ENCODE data around the gene OIT3.

OIT3 gene

GRCh38 chr10:72879245-72879644 is 14.3 kb upstream of the OIT3 start:
- Histone ChIP-seq H3K9ac (ENCODE audit: low read length in 2 of 2) (no peak overlapping the region), H3K4me1 (ENCODE audit: control insufficient read depth, insufficient read depth, low read length) (no peaks in the 10 kb centered on the region), H3K9me3 (ENCODE audit: control insufficient read depth in 2 of 2, low read length in 2 of 2) (no peaks in the 10 kb centered on the region), H3K36me3 (ENCODE audit: control insufficient read depth in 2 of 2, insufficient read depth in 2 of 2, low read length in 2 of 2) (no peaks in the 10 kb centered on the region), H3K27ac (ENCODE audit: low read length) (no peak overlapping the region), H3K4me3 (ENCODE audit: low read length in 2 of 2) (no peak overlapping the region), H3K27me3 (ENCODE audit: control insufficient read depth in 1 of 2, insufficient read depth in 2 of 2, low read length in 2 of 2) (no peaks in the 10 kb centered on the region)

DNA sequence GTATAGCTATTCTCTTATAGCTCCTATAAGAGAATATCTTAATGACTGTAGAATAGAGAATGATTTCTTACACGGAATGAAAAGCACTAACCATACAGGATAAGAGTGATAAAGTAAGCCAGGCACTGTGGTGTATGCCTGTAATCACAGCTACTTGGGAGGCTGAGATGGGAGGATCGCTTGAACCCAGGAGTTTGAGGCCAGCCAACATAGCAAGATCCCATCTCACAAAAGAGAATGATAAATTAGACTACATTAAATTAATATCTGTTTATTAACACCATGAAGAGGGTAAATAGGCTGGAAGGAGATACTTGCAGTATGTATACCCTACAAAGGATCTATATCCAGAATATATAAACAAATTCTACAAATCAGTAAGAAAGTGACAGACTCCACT is 12.2 kb upstream of the OIT3 start:
- H3K9ac ChIP-seq (ENCODE audit: low read length in 2 of 2): no peak overlapping the region
- no peaks in the 10 kb centered on the region for H3K4me1 ChIP-seq (ENCODE audit: control insufficient read depth, insufficient read depth, low read length)
- no peak overlapping the region for H3K27ac ChIP-seq (ENCODE audit: low read length)

DNA sequence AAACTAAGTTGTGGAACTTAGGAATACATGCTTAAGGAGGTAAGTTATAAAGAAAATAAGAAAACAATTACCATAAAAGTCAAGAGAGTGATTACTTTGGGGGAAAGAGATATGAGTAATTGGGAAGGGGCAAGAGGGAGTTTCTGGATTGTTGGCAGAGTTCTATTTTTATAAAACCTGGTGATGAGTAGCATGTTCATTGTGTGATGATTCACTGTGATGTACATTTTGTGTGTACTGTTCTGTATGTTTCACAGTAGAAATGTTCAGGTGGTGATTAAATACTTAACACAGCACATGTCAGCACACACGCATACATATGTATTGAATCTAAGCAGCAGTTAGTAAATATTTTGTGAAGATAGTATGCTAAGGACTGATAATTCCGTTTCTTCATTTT is 9.7 kb upstream of the OIT3 start:
- Histone ChIP-seq H3K27ac (ENCODE audit: low read length) (no peak overlapping the region), H3K27me3 (ENCODE audit: control insufficient read depth in 1 of 2, insufficient read depth in 2 of 2, low read length in 2 of 2) (no peaks in the 10 kb centered on the region), H3K9me3 (ENCODE audit: control insufficient read depth in 2 of 2, low read length in 2 of 2) (no peaks in the 10 kb centered on the region), H3K4me1 (ENCODE audit: control insufficient read depth, insufficient read depth, low read length) (no peaks in the 10 kb centered on the region), H3K4me3 (ENCODE audit: low read length in 2 of 2) (no peak overlapping the region), H3K36me3 (ENCODE audit: control insufficient read depth in 2 of 2, insufficient read depth in 2 of 2, low read length in 2 of 2) (peaks cover 6 to 15% of the 10 kb centered on the region in 2 donors), H3K9ac (ENCODE audit: low read length in 2 of 2) (no peak overlapping the region)

More for the DNA sequence above, 12.2 kb upstream of the OIT3 start:
- no peaks in the 10 kb centered on the region for H3K27me3 ChIP-seq (ENCODE audit: control insufficient read depth in 1 of 2, insufficient read depth in 2 of 2, low read length in 2 of 2)
- peaks cover 0 to 5% of the 10 kb centered on the region in 2 donors for H3K36me3 ChIP-seq (ENCODE audit: control insufficient read depth in 2 of 2, insufficient read depth in 2 of 2, low read length in 2 of 2)
- no peaks in the 10 kb centered on the region for H3K9me3 ChIP-seq (ENCODE audit: control insufficient read depth in 2 of 2, low read length in 2 of 2)
- H3K4me3 ChIP-seq (ENCODE audit: low read length in 2 of 2): no peak overlapping the region

GRCh38 chr10:72885953-72886352 is 7.6 kb upstream of the OIT3 start:
- no peak overlapping the region for H3K9ac ChIP-seq (ENCODE audit: low read length in 2 of 2)
- H3K36me3 ChIP-seq (ENCODE audit: control insufficient read depth in 2 of 2, insufficient read depth in 2 of 2, low read length in 2 of 2): peaks cover 6 to 15% of the 10 kb centered on the region in 2 donors
- no peak overlapping the region for H3K4me3 ChIP-seq (ENCODE audit: low read length in 2 of 2)
- H3K4me1 ChIP-seq (ENCODE audit: control insufficient read depth, insufficient read depth, low read length): no peaks in the 10 kb centered on the region
- H3K27me3 ChIP-seq (ENCODE audit: control insufficient read depth in 1 of 2, insufficient read depth in 2 of 2, low read length in 2 of 2): no peaks in the 10 kb centered on the region
- H3K9me3 ChIP-seq (ENCODE audit: control insufficient read depth in 2 of 2, low read length in 2 of 2): no peaks in the 10 kb centered on the region
- no peak overlapping the region for H3K27ac ChIP-seq (ENCODE audit: low read length)

- H3K4me1 ChIP-seq (ENCODE audit: control insufficient read depth, insufficient read depth, low read length): no peaks in the 10 kb centered on the region
- H3K36me3 ChIP-seq (ENCODE audit: control insufficient read depth in 2 of 2, insufficient read depth in 2 of 2, low read length in 2 of 2): peaks cover 6 to 15% of the 10 kb centered on the region in 2 donors
- H3K4me3 ChIP-seq (ENCODE audit: low read length in 2 of 2): no peak overlapping the region
- no peaks in the 10 kb centered on the region for H3K27me3 ChIP-seq (ENCODE audit: control insufficient read depth in 1 of 2, insufficient read depth in 2 of 2, low read length in 2 of 2)
- no peak overlapping the region for H3K27ac ChIP-seq (ENCODE audit: low read length)
- no peak overlapping the region for H3K9ac ChIP-seq (ENCODE audit: low read length in 2 of 2)
- no peaks in the 10 kb centered on the region for H3K9me3 ChIP-seq (ENCODE audit: control insufficient read depth in 2 of 2, low read length in 2 of 2)
These were observed 6.9 kb upstream of the OIT3 start for GRCh38 chr10:72886621-72887020.

GRCh38 chr10:72887043-72887442 is 6.5 kb upstream of the OIT3 start:
- H3K27ac ChIP-seq (ENCODE audit: low read length): no peak overlapping the region
- H3K4me3 ChIP-seq (ENCODE audit: low read length in 2 of 2): no peak overlapping the region
- H3K9ac ChIP-seq (ENCODE audit: low read length in 2 of 2): no peak overlapping the region
- H3K4me1 ChIP-seq (ENCODE audit: control insufficient read depth, insufficient read depth, low read length): no peaks in the 10 kb centered on the region
- H3K9me3 ChIP-seq (ENCODE audit: control insufficient read depth in 2 of 2, low read length in 2 of 2): no peaks in the 10 kb centered on the region
- H3K36me3 ChIP-seq (ENCODE audit: control insufficient read depth in 2 of 2, insufficient read depth in 2 of 2, low read length in 2 of 2): peaks cover 6 to 15% of the 10 kb centered on the region in 2 donors
- H3K27me3 ChIP-seq (ENCODE audit: control insufficient read depth in 1 of 2, insufficient read depth in 2 of 2, low read length in 2 of 2): no peaks in the 10 kb centered on the region

DNA sequence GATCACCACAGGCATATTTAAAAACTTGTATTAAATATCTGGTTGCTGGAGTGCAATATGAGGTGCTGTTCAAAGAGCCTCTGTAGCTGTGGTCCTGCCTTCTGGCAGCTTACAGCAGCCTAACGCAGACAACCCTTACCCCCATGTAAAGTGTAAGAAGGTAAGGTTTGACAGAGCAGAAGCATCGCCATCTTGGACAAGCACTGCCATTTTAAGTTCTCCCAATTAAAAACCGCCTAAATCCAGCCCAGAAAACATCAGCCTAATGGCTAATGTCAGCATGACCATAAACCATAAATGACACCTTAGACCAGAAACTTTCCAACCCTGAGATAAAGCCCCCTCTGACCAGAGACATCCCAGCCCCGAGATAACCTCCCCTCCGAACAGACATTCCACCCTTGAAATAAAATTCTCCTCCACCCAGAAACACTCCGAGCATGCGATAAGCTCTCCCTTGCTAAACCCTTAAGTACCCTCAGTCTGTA is 5.3 kb upstream of the OIT3 start:
- H3K9me3 ChIP-seq (ENCODE audit: control insufficient read depth in 2 of 2, low read length in 2 of 2): no peaks in the 10 kb centered on the region
- H3K4me3 ChIP-seq (ENCODE audit: low read length in 2 of 2): no peak overlapping the region
- H3K4me1 ChIP-seq (ENCODE audit: control insufficient read depth, insufficient read depth, low read length): no peaks in the 10 kb centered on the region
- no peak overlapping the region for H3K9ac ChIP-seq (ENCODE audit: low read length in 2 of 2)
- H3K27ac ChIP-seq (ENCODE audit: low read length): no peak overlapping the region
- H3K36me3 ChIP-seq (ENCODE audit: control insufficient read depth in 2 of 2, insufficient read depth in 2 of 2, low read length in 2 of 2): peaks cover 6 to 15% of the 10 kb centered on the region in 2 donors
- no peaks in the 10 kb centered on the region for H3K27me3 ChIP-seq (ENCODE audit: control insufficient read depth in 1 of 2, insufficient read depth in 2 of 2, low read length in 2 of 2)

GRCh38 chr10:72889391-72889831 is 4.1 kb upstream of the OIT3 start:
- Histone ChIP-seq H3K4me1 (ENCODE audit: control insufficient read depth, insufficient read depth, low read length) (no peaks in the 10 kb centered on the region), H3K9me3 (ENCODE audit: control insufficient read depth in 2 of 2, low read length in 2 of 2) (no peaks in the 10 kb centered on the region), H3K36me3 (ENCODE audit: control insufficient read depth in 2 of 2, insufficient read depth in 2 of 2, low read length in 2 of 2) (peaks cover 6 to 15% of the 10 kb centered on the region in 2 donors), H3K27ac (ENCODE audit: low read length) (no peak overlapping the region), H3K27me3 (ENCODE audit: control insufficient read depth in 1 of 2, insufficient read depth in 2 of 2, low read length in 2 of 2) (no peaks in the 10 kb centered on the region), H3K9ac (ENCODE audit: low read length in 2 of 2) (no peak overlapping the region), H3K4me3 (ENCODE audit: low read length in 2 of 2) (no peak overlapping the region)

GRCh38 chr10:72890086-72890485 is 3.5 kb upstream of the OIT3 start:
- no peak overlapping the region for H3K9ac ChIP-seq (ENCODE audit: low read length in 2 of 2)
- H3K27ac ChIP-seq (ENCODE audit: low read length): no peak overlapping the region
- peaks cover 6 to 15% of the 10 kb centered on the region in 2 donors for H3K36me3 ChIP-seq (ENCODE audit: control insufficient read depth in 2 of 2, insufficient read depth in 2 of 2, low read length in 2 of 2)
- no peaks in the 10 kb centered on the region for H3K27me3 ChIP-seq (ENCODE audit: control insufficient read depth in 1 of 2, insufficient read depth in 2 of 2, low read length in 2 of 2)
- no peak overlapping the region for H3K4me3 ChIP-seq (ENCODE audit: low read length in 2 of 2)
- H3K9me3 ChIP-seq (ENCODE audit: control insufficient read depth in 2 of 2, low read length in 2 of 2): no peaks in the 10 kb centered on the region
- no peaks in the 10 kb centered on the region for H3K4me1 ChIP-seq (ENCODE audit: control insufficient read depth, insufficient read depth, low read length)

GRCh38 chr10:72895236-72895850 is 1.8 kb downstream of the OIT3 start:
- Histone ChIP-seq H3K9me3 (ENCODE audit: control insufficient read depth in 2 of 2, low read length in 2 of 2) (no peaks in the 10 kb centered on the region), H3K4me1 (ENCODE audit: control insufficient read depth, insufficient read depth, low read length) (no peaks in the 10 kb centered on the region), H3K36me3 (ENCODE audit: control insufficient read depth in 2 of 2, insufficient read depth in 2 of 2, low read length in 2 of 2) (no peaks in the 10 kb centered on the region), H3K27ac (ENCODE audit: low read length) (no peak overlapping the region), H3K9ac (ENCODE audit: low read length in 2 of 2) (no peak overlapping the region), H3K27me3 (ENCODE audit: control insufficient read depth in 1 of 2, insufficient read depth in 2 of 2, low read length in 2 of 2) (peaks cover 0 to 3% of the 10 kb centered on the region in 2 donors), H3K4me3 (ENCODE audit: low read length in 2 of 2) (no peak overlapping the region)

DNA sequence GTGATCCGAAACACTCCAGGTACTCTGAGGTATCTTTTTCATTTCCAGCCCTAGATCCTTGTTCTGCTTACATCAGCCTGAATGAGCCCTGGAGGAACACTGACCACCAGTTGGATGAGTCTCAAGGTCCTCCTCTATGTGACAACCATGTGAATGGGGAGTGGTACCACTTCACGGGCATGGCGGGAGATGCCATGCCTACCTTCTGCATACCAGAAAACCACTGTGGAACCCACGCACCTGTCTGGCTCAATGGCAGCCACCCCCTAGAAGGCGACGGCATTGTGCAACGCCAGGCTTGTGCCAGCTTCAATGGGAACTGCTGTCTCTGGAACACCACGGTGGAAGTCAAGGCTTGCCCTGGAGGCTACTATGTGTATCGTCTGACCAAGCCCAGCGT is 5.1 kb downstream of the OIT3 start:
- H3K27me3 ChIP-seq (ENCODE audit: control insufficient read depth in 1 of 2, insufficient read depth in 2 of 2, low read length in 2 of 2): peaks cover 0 to 3% of the 10 kb centered on the region in 2 donors
- H3K9ac ChIP-seq (ENCODE audit: low read length in 2 of 2): no peak overlapping the region
- H3K4me3 ChIP-seq (ENCODE audit: low read length in 2 of 2): no peak overlapping the region
- H3K36me3 ChIP-seq (ENCODE audit: control insufficient read depth in 2 of 2, insufficient read depth in 2 of 2, low read length in 2 of 2): no peaks in the 10 kb centered on the region
- no peaks in the 10 kb centered on the region for H3K9me3 ChIP-seq (ENCODE audit: control insufficient read depth in 2 of 2, low read length in 2 of 2)
- H3K27ac ChIP-seq (ENCODE audit: low read length): no peak overlapping the region
- H3K4me1 ChIP-seq (ENCODE audit: control insufficient read depth, insufficient read depth, low read length): no peaks in the 10 kb centered on the region

All from stomach smooth muscle (tissue), 2 donors.